KBM-7 (cell line): ENCODE data around the gene SLC41A3.

Experiments used
- DNase-seq: peaks from one replicate; pipeline ENCODE4 v3.0.0-alpha.2; 2015
- in situ Hi-C: fragments of 300-500 bp; cut with MboI; formaldehyde crosslinking; loops from 2 replicates; pipeline ENCODE4 v1.14.3; 2020; ENCODE audit warnings: low sequenced_read_pairs, low pct_unique_long_range_greater_than_20kb, mixed read lengths

Gene SLC41A3

DNA sequence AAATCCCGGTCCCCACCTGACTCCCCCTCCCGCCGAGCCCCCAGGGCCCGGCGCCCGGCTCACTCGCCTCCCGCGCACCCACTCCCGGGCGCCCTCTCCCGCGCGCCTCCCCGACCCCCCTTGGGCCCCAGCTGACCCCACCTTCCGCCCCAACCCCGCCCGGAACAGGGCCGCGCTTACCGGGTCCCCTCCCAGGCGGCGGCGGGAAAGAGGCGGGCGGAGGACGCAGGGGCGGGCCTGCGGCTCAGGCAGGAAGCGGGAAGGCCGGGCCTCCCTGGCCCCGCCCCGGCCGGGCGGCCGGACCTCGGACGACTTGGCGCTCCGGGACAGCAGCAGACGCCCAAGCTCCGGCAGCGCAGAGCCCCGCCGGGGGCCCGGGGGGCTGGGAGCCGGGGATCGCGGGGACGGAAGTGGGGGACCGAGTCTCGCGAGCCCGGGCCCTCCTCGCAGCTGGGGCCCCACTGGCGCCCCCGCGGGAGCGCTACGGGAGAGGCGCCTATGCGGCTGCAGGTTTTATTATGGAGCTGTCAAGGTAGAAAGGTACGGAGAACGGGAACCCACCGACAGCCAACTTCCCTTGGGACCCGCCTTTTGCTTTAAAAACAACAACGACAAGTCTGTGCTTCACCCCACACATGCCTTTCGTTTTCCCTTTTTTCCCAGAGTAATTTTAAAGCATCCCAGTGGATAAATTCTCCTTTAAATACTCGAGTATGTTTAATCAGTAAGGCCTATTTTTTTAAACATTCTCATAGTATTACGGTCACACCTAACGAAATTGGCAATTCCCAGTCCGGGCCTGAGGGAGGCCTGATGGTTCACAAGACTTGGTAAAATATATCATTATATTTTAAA lies at the start of gene SLC41A3:
TSS of gene SLC41A3 (minus strand) at position 212 of the 855 bp plus-strand sequence. CDS start 15,905 bp downstream, outside the sequence.
- in situ Hi-C loops: no loop called here
- peak; percentile 85 for DNase-seq

DNA sequence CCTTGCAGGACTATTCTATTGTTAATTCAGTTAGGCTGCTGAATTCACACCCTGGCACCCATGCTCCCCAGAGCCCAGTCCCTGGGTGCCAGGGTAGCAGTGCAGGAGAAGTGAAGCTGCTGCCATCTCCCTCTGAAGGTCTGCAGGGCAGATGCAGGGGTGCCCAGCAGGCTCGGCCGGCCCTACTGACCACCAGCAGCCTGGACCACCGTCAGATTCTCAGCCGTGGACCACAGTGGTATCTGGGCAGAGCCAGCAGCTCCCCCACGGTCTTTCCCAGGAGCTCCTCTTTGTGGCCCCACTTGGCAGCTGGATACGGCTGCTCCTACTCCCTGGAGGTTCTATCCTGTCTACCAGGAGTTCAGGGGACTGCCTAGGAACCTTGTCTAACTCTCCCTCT lies 49.7 kb upstream of the SLC41A3 start:
- DNase-seq: no peak
- in situ Hi-C loops: no loop called here

DNA sequence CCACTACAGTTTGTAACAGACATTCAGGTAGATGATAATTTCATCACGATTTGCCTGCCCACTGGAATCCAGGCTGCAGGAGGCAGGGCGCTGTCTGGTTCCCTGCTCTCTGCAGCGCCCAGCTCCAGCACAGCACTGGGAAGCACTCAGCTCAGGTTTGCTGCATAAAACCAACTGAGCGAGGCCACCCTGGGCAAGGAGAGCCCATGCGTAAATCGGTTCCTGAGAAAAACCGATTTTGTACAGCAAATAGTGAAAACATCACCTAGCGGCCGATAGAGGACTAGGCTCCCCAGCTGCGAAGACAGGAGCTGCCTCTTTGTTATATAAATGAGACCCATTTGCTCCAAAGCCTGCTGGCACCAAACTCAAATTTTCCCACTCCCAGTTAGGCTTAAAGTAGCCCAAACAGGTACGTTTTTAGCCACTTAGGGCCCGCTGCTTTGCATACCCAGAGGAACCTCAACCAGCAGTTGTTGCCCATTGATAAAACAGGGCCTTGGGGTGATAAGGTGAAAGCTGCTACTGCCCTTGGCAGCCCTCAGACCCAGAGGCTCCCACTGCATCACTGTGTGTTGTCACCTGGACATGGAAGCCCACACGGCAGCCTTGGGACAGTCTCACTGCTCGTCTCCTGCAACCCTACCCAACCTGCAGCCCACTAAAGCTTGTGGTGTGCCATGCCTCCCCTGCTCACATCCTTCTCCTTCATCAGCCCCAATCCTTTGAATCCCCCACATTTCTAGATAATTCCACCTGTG lies 49.0 kb upstream of the SLC41A3 start:
- in situ Hi-C loops: no loop called here
- no peak for DNase-seq

DNA sequence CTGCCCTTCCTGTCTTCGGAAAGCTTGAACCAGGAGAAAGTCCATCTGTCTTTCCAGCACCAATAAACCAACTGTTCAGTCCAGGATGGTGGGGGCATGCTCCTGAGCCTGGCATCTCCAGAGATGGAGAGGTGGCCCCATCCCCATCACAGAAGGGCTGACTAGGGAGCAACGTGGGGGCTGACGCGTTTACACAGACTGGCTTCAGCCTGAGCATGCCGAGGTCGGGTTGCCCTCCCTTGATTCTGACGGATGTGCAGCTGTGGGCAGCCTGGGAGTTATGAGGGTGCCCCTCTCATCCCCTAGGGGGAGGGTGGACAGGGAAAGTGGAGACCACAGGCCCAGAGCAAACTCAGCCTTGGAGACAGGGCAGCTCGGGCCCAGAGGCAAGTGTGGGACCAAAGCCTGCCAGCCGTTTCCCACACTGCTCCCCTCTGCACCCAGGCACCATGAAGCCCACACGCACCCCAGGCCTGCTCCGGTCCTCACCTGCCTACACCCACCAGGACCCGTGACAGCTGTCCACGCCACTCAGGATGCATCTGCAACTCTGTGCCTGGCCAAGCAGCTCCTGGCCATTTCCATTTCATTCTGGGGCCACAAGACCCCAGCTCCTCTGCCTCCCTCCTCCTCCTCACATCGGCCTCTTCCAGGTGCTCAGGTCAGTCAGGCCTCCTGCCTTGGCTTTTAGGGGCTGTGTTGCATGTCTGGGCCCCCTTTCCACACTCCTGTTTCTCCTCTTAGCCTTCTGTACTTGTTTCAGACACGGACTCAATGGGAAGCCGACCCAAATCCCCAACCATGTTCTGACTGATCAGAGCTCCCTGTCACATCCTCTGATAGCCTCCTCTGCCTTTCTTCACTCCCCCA lies 48.2 kb upstream of the SLC41A3 start:
- no peak for DNase-seq
- in situ Hi-C loops: no loop called here

GRCh38 chr3:126130981-126131745 lies 47.2 kb upstream of the SLC41A3 start:
- DNase-seq: no peak
- in situ Hi-C loops: no loop called here

DNA sequence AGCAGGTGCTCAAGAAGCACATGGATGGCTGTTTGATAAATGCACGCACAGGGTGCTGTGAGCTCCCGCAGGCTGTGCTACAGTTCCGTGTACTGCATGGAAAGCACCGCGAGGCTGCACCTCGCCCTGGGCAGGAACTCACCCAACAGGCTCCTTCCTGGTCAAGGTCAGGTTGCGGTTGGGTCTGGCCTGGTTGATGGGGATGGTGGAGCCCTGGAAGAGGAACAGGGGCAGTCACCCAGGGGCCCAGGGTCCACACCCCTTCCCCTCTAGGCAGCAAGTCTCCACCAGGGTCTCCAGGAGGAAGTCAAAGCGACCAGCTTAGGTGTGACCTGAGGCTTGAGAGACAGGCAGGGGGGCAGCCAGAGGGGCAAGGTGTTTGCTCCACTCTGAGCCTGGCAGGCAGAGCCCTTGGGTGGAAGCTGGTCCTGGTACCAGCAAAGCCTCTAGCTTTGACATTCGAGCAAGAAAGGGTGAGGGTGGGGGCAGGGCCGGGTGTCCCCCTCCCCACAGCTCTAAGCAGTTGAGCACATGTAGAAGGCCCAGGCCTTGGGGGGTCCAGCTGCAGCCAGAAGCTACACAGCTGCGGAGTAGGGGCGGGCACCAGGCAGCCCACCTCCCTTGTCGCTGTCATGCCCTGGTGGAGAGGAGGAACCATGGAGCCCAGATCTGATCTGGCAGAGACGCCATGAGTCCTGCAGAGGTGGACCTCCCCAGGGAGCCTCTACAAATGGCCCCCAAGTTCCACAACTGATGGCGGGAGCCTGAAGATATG lies 46.3 kb upstream of the SLC41A3 start:
- in situ Hi-C loops: no loop called here
- no peak for DNase-seq

- in situ Hi-C loops: no loop called here
- DNase-seq: no peak
These were observed 45.5 kb upstream of the SLC41A3 start for GRCh38 chr3:126129398-126129891.

DNA sequence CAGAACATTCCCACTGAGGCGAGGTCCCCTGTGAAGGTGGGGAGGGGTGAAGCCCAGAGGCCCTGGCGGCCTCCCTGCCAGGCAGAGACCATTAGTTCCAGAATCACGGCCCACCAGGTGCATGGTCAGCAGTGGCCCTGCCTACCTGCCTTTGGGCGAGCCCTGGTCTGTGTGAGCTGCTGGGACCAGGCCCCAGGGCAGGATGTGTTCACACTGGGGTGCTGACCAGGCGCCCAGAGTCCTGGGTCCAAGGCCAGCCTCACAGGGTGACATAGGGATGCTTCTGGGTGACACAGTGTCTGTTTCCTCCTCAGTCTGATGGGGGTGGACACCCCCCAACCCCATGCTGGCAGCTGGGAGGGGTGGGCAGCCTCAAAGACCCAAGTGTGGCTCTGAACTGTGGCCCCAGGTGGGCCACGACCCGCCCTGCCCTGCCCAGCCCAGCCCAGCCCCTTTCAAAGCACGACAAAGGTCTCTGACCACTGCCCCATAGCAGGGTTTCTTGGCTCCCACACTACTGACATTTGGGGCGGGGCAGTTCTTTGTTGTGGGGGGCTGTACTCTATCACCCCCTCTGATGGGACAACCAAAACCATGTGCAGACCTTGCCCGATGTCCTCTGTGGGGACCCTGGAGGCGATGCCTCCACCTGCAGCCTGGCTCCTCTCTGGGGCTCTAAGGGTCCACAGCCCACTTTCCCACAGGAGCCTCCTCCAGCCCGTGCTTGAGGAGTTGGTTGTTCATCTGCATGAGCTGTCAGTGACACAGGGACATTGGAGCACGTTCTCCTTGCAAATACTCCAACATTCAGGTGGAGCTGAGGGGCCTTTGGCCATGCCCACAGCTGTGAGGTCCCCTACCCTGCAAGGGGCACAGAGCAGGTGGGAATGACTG lies 44.8 kb upstream of the SLC41A3 start:
- in situ Hi-C loops: no loop called here
- DNase-seq: no peak

DNA sequence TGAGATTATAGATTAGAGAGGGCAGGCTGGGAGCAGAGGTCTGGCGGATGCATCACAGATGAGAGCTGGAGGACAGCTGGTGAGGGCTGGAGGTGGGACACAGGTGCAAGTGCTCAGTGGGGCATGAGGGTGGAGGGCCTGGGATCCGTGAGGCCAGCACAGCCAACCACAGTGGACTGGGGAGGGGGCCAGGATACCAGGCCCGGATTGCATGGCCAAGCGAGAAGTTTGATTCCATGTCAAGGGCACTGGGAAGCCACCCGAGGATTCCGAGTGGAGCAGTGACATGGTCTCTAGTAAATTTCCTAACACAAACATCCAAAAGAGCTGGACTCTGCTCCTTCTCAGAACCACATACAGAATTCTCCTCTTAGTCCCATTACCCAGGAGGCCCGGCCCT lies 44.0 kb upstream of the SLC41A3 start:
- DNase-seq: no peak
- in situ Hi-C loops: no loop called here

DNA sequence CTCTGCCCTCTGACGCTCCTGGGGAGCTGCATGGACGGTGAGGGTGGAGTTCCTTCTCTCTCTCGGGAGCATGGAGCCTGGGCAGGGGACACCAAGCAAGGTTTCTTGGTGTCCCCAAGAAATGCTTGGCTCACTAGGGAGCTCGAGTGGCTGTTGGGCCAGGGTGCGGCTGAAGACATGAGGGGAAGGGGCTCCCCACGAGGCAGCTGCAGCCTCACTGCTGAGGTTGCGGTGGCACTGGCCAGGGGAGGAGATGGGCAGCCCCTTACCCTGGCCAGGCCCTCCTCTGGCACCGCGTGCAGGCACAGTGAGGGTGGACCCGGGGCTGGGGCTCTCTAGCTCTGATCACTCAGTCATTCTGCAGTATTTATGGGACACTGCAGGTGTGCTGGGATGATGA lies 43.5 kb upstream of the SLC41A3 start:
- in situ Hi-C loops: no loop called here
- no peak for DNase-seq

GRCh38 chr3:126126811-126127431 lies 43.0 kb upstream of the SLC41A3 start:
- DNase-seq: no peak
- in situ Hi-C loops: no loop called here

- DNase-seq: no peak
- in situ Hi-C loops: no loop called here
These were observed 42.4 kb upstream of the SLC41A3 start for GRCh38 chr3:126126286-126126685.

DNA sequence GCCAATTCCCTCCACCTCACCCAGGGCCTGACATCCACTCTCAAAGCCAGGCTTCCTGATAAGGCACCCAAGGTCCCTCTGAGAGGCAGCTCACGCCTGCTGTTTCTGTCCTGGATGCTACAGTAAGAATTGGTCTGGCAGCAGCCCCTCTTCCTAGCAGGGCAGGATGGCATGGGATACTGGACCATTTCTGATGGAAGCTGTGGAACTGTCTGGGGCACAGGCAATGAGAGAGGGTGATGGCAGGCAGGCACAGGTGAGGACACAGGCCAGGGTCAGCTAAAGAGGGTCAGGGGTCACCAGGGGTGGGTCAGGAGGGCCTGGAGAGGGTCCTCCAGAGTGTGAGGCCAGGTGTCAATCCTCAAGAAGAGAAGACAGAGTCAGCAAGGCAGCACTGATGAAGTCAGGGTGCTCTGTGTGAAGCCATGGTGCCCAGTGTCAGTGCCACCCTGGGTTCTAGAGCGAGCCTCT lies 41.9 kb upstream of the SLC41A3 start:
- in situ Hi-C loops: no loop called here
- DNase-seq: no peak

- DNase-seq: no peak
- in situ Hi-C loops: no loop called here
These were observed 41.4 kb upstream of the SLC41A3 start for GRCh38 chr3:126125341-126125740.

GRCh38 chr3:126124896-126125295 lies 41.0 kb upstream of the SLC41A3 start:
- no peak for DNase-seq
- in situ Hi-C loops: no loop called here

DNA sequence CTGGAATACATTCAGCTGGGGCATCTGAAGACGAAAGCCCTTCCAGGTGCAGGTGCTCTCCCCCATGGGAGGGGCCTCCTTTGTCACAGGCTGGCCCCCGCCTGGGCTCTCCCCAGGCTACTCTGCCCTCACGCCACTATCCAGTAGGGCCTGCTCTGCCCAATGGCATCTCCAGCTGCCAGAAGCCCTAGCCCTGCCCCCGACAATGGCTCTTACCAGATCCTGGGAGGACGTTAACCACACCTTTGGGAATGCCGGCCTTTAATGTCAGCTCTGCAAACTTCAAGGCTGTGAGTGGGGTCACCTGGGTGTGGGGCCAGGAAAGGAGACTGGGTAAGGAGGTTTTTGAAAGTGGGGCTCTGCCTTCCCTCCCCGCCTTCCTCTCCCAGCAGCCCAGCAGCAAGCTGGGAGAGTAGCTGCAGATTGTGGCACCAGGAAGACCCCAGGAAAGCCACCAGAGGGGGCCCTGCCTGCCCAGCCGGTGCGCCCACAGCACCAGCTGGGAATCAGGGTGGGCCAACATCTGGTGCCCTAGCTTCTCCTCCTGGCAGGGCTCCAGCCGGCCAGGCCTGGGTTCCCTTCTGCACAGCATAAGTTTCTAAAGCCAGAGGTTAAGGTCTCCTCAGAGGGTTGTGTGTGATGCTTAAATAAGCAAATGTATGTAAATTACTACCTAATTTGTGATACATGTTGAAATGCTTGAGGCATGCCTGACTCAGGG lies 40.4 kb upstream of the SLC41A3 start:
- DNase-seq: no peak
- in situ Hi-C loops: no loop called here
